Psoas muscle (tissue), 8 donors: Measurements from ENCODE around the gene GSTA5. TPM values are rescaled to one million over a fixed set of nuclear protein-coding genes. Genes with fewer than 3 reads are reported as not detected.
"Not testable (repeated sequence)": the region's sequence is repeated elsewhere in the genome, so short reads cannot be mapped to it uniquely, and the experiment has no call there.

Experiments used
- ATAC-seq, 4 donors: fragments of 200-7000 bp; cut with Tn5 transposase; one replicate each; pipeline ENCODE4 v1.9.1; 2020; ENCODE audit warnings: moderate library complexity in 3 of 4, mild to moderate bottlenecking in 2 of 4
- DNase-seq, 2 donors: peaks; one replicate each; pipeline ENCODE4 v3.0.0-alpha.2; 2020
- H3K27ac ChIP-seq: fragments of 200-600 bp; one replicate; pipeline ENCODE4 v1.8.0; 2022
- H3K27me3 ChIP-seq, 3 donors: fragments of 200-600 bp in 1 of 3; one replicate each; pipeline versions ENCODE4 v1.6.1 to v1.8.0; 2013 to 2022; ENCODE audit warnings: low read length in 2 of 3, mild to moderate bottlenecking in 2 of 3, moderate library complexity in 1 of 3; ENCODE audit not compliant: insufficient read depth in 3 of 3
- H3K36me3 ChIP-seq, 2 donors: fragments of 200-600 bp in 1 of 2; one replicate each; pipeline versions ENCODE4 v1.6.1 to v1.8.0; 2013 to 2022; ENCODE audit warnings: low read depth in 1 of 2, mild to moderate bottlenecking in 1 of 2, moderate library complexity in 1 of 2; ENCODE audit not compliant: insufficient read depth in 1 of 2
- H3K4me1 ChIP-seq: fragments of 200-600 bp; one replicate; pipeline ENCODE4 v1.8.0; 2022
- H3K4me3 ChIP-seq: fragments of 200-600 bp; one replicate; pipeline ENCODE4 v1.8.0; 2022; ENCODE audit warnings: mild to moderate bottlenecking
- H3K9me3 ChIP-seq: fragments of 200-600 bp; one replicate; pipeline ENCODE4 v1.8.0; 2022
- WGBS, 3 donors: extraction: QIAGEN DNeasy Blood & Tissue Kit; methylation state at CpG; one replicate each; pipeline versions ENCODE4 v1.1.6 to v1.1.7; 2013; 5-methylcytosine and 5-hydroxymethylcytosine counted together
- intact Hi-C, 2 donors: fragments of 100-400 bp; cut with DNase I; formaldehyde crosslinking; loops; one replicate each; pipeline versions ENCODE4 v1.11.0 to v1.14.2; 2022
- polyA plus RNA-seq, 3 donors: library from polyadenylated mRNA; stranded (reverse); fragments of 200-250 nt; gene quantifications; one replicate each; pipeline ENCODE4 v1.2.3, GENCODE V29; 2013
- total RNA-seq, 4 donors: library from RNA; stranded (reverse); fragmentation: NEBNext Ultra II Directional in 2 of 4; extraction: Animal tissue kit (Norgen Biotek cat#: 25700) in 2 of 4; gene quantifications; one replicate each; pipeline versions ENCODE4 v1.2.1 to v1.2.4, GENCODE V29; 2021 to 2023
- TF ChIP-seq, protein P1 (sequence below): fragments of 200-600 bp; IDR thresholded peaks from one replicate; pipeline ENCODE4 v1.8.0; 2022; ENCODE audit warnings: antibody characterized with exemption
- donor health status: healthy with polysubstance abuse.
- donor health status: DM: no; HTN: no; CAD: no; lungs with moderate emphysema.
- donor health status: Bipolar disorder and iron deficiency.
- donor health status: healthy.
- donor health status: DM: yes; HTN: yes; CAD: no.
- donor health status: DM: no; HTN: no; CAD: no.
- donor health status: DM: no; HTN: no; CAD: no.
- donor health status: DM: yes; HTN: yes; CAD: no.

Gene GSTA5
- total and polyA plus RNA-seq, 7 donors: not detected

DNA sequence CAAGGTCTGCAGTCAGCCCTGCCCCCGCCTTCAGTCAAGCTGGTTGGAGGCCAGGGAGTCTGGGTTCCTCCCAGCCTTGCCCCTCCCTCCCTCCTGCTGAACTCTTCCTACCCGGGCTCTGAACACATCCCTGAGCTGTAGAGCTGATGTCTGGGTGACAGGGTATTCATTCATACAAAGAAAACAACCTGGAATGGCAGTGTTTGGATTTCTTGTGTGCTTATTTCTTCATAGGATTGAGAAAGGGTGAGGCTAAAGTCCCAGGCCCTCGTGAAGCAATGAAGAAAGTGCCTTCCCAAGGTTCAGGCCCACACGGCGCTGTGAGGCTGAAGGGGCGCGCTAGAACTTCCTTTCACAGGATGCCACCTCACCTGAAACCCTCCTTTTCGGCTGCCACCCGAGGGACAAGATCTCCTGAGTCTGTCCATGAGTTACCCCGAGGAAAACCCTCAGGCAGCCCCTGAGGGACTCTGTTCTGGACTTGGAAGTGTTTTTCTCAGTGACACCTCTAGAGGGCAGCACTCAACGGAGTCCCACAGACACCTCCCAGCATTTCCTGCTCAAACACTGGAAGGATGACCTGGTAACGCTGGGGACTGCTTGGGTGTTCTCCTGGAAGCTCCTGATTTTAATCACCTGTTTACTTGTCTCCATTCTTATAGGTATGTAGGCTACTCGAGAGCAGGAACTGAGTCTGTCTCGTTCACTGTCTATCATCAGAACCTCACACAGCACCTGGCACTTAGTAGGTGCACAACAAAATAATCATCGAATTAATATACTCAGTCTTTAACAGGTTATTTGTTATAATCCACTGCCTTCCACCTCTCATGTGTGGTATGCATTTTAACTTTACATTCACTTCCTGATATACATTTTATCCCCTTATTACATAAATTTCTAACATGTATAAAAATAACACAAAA is 25.2 kb downstream of the GSTA5 start:
- 38 to 44% (median 41%) methylated on average over 15 of the region's 15 CpGs for WGBS, 3 donors
- H3K27me3 ChIP-seq: no peaks in the 10 kb centered on the region
- no peaks in the 10 kb centered on the region for H3K4me1 ChIP-seq
- H3K27ac ChIP-seq: no peak overlapping the region
- H3K9me3 ChIP-seq: no peaks in the 10 kb centered on the region
- H3K4me3 ChIP-seq: no peak overlapping the region
- TF ChIP-seq, protein P1, sequence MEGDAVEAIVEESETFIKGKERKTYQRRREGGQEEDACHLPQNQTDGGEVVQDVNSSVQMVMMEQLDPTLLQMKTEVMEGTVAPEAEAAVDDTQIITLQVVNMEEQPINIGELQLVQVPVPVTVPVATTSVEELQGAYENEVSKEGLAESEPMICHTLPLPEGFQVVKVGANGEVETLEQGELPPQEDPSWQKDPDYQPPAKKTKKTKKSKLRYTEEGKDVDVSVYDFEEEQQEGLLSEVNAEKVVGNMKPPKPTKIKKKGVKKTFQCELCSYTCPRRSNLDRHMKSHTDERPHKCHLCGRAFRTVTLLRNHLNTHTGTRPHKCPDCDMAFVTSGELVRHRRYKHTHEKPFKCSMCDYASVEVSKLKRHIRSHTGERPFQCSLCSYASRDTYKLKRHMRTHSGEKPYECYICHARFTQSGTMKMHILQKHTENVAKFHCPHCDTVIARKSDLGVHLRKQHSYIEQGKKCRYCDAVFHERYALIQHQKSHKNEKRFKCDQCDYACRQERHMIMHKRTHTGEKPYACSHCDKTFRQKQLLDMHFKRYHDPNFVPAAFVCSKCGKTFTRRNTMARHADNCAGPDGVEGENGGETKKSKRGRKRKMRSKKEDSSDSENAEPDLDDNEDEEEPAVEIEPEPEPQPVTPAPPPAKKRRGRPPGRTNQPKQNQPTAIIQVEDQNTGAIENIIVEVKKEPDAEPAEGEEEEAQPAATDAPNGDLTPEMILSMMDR: peak; percentile 40
- ATAC-seq (peak in 2 of 4 donors; percentile 42 to 61), DNase-seq (no peak)
- no peaks in the 10 kb centered on the region for H3K36me3 ChIP-seq
- intact Hi-C loops: no loop called here

DNA sequence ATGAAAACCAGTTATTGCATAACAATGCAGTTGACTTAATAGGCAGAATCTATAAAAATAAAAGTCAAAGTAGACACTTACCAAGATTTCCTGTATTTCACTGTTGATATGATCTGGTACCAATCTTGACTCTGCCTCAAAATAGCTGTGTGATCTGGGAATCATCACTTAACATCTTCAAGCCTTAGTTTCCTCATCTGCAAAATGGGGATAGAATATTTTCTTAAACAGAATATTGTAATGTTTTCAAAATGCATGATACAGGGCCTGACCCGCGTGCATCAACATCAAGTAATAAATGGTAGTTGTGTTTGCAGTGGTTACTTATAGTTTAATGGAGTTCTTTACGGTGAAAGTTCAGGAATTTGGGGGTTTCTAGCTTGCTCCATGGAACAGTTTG is 26.1 kb downstream of the GSTA5 start:
- 63 to 96% (median 64%) methylated on average over 3 of the region's 3 CpGs for WGBS, 3 donors
- ATAC-seq, intact Hi-C loops, H3K4me1 ChIP-seq, H3K36me3 ChIP-seq, H3K27me3 ChIP-seq, H3K27ac ChIP-seq, DNase-seq, H3K9me3 ChIP-seq, H3K4me3 ChIP-seq: not testable (repeated sequence)

DNA sequence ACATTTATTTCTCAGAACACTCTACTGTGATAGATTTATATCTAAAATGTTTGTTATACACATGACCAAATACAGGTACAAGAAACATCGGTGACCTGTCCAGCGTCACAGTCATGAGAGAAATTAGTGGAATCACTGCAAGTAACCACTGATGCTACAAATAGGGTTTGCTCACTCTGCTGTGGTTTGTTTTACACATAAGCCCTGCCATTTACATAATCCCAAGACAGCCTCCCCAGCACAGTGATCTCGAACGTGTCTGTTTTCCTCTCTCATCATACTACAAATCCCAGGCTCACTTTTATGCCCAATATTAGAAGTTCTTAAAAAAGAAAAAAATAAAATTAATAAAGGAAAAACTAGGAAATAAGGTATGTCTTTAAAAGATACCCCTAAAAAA is 30.8 kb downstream of the GSTA5 start:
- H3K4me3 ChIP-seq, H3K4me1 ChIP-seq, DNase-seq, ATAC-seq, H3K9me3 ChIP-seq, intact Hi-C loops, H3K27me3 ChIP-seq, H3K36me3 ChIP-seq, H3K27ac ChIP-seq: not testable (repeated sequence)
- WGBS, 3 donors: 60 to 62% (median 61%) methylated on average over 4 of the region's 4 CpGs

DNA sequence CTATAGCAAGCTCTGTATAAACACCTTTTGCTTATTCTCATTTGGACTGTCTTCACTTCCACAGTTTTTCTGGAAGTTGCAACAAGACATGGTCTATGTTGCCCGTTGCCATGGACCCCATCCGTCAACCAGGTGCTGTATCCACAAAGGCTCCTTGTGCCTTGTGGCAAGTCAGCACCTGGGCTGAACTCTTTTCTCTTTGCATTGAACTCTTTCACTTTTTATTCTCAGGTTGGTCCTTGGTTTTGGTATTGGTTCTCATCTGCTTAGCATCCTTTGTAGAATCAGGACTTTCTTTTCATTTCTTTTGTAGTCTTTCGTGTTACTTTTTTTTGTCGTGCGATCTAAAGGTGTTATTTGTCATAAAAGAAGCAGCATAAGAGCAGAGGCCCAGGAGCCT is 32.0 kb downstream of the GSTA5 start:
- Histone ChIP-seq H3K9me3 (no peaks in the 10 kb centered on the region), H3K27me3 (no peaks in the 10 kb centered on the region), H3K4me3 (no peak overlapping the region), H3K36me3 (no peaks in the 10 kb centered on the region), H3K27ac (no peak overlapping the region), H3K4me1 (no peaks in the 10 kb centered on the region)
- 93 to 95% (median 94%) methylated on average over 5 of the region's 5 CpGs for WGBS, 3 donors
- TF ChIP-seq, protein P1: no peak
- intact Hi-C loops: no loop called here
- DNase-seq: no peak
- ATAC-seq: no peak

DNA sequence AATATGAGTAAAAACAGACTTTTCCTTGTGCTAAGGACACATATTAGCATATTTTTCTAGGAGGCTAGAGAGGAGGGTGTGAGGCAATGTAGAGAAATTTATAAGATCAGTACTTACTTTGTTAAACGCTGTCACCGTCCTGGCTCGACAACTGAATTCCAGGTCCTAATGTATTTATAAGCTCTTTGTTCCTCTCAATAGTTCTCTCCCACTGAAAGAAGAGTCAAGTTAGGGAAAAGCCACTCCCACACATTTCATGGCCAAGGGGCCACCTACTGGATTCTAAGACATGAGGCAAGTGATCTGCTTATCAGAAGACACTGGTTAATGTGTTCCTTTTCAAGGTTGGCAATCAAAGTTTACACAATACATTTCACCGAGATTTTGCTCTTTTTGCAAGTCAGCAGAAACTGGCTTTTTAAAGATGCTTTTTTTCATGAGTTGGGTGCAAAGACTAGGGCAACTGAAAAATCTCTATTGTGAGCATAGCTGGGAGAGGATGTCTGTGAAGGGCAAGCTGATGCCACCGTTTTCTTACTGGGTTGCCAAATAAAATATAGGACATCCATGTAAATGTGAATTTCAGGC is 36.9 kb downstream of the GSTA5 start, which contains the start of gene GSTA1:
Gene GSTA1 (minus strand): TSS at position 149 of the 588 bp plus-strand sequence. CDS start 4,549 bp downstream, outside the sequence.
- ATAC-seq, intact Hi-C loops, DNase-seq, H3K27ac ChIP-seq, H3K9me3 ChIP-seq, H3K4me3 ChIP-seq, H3K4me1 ChIP-seq, H3K27me3 ChIP-seq, H3K36me3 ChIP-seq: not testable (repeated sequence)
- WGBS, 3 donors: 44 to 71% (median 51%) methylated on average over 5 of the region's 5 CpGs

DNA sequence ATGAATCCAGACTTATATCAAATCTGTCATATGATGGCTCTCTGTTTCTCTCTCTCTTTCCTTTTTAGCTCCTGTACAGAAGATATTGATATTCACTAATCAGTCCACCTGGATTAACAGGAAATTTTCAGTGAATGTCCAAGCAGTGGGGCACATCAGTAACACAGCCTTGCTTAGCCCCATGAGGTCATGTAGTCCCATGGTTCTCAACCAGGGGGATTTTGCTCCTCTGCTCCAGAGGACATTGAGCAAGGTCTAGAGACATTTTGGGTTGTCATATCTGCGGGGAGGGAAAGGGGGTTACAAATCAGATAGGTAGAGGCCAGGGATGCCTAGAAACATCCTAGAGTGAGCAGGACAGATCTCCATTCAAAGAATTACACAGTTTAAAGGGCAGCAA is 37.8 kb downstream of the GSTA5 start:
- DNase-seq: no peak
- H3K9me3 ChIP-seq: no peaks in the 10 kb centered on the region

More for the DNA sequence above, 37.8 kb downstream of the GSTA5 start:
- TF ChIP-seq, protein P1: no peak
- WGBS, 3 donors: 90 to 100% (median 91%) methylated on average over 1 of the region's 1 CpG
- H3K4me1 ChIP-seq: no peaks in the 10 kb centered on the region
- H3K4me3 ChIP-seq: no peak overlapping the region
- no peak for ATAC-seq
- H3K36me3 ChIP-seq: no peaks in the 10 kb centered on the region
- H3K27ac ChIP-seq: no peak overlapping the region
- no peaks in the 10 kb centered on the region for H3K27me3 ChIP-seq
- intact Hi-C loops: no loop called here
